ENCODE results near the gene CAPN15.

The CAPN15 gene

GRCh38 chr16:563072-563644 is 35.6 kb downstream of the CAPN15 start:
- DNase-seq, result no peak

DNA sequence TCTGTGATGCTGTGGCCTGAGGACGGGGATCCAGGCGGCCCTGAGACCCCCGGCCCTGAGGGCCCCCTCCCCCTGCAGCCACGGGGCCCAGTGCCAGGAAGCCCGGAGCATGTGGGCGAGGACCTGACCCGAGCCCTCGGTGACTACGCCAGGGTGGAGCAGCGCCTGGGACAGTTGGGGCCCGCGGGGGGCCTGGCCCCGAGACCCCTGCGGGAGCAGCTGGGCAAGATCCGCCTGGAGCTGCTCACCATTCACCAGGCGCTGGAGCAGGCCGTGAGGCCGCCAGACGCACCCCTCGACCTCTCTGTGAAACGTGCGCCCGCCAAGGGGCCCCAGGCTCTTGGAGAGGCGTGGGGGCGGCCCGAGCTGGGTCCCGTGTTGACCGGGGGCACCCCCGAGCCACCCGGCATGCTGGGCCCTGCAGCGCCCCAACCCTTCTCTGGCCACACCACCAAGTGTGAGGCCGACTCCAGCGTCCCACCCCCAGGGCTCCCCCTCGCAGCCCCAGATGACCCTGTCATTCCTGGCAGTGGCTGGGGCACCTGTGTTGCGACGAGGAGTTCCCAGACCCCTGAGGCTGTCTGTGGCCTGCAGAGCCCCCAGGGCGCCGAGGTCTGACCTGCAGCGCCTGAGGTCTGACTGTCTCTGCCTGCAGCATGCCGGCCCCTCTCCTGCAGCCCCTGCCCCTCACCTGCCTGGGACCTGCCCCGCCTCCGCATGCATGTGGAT is 37.3 kb downstream of the CAPN15 start:
- no peak for DNase-seq

- no peak for DNase-seq
Observed at GRCh38 chr16:565419-566330, 38.2 kb downstream of the CAPN15 start.

DNA sequence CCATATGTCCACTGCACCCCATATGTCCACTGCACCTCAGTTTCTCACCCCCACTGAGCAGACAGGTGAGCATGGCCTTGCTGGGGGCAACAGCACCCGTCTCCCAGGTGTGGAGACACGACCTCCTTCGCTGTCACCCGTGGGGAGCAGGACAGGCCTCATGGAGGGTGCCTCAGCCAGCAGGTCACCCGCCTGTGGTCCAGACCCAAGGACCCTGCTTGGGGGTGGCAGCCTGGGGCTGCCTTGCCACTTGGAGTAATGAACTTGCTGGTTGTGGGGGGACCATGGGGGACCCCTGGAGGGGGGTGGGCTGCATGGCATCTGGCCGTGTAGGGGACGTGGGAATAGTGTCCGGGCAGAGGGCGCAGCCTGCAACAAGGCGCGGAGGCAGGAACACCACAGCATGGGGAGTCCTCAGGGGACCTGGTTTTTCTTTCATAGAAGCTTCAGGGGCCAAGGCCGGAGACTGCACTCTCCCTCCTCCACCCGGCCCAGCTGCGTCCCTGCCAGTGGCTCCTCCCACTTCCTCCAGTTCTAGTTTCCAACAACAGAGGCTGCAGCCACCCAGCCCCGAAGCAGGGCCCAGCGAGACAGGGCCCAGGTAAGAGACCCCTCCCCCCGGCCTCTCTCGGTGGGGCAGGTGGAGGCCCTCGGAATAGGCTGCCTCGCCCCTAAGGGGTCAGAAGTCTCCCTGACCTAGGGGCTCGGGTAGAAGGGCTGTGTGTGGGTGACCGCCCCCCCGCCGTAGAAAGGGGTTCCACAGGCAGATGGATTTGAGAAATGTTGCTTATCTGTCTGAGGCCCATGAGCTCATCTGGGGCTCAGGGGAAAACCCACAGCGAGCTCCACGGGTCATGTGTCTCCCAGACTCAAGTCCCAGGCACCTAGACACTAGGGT is 39.2 kb downstream of the CAPN15 start, which contains the start of gene NHLRC4:
TSS of gene NHLRC4 (plus strand) at position 531 of the 898 bp plus-strand sequence. CDS start 1,043 bp downstream, outside the sequence.
- peak; percentile 23 for DNase-seq

- no peak for DNase-seq
Observed at GRCh38 chr16:567373-568256, 40.1 kb downstream of the CAPN15 start.

DNA sequence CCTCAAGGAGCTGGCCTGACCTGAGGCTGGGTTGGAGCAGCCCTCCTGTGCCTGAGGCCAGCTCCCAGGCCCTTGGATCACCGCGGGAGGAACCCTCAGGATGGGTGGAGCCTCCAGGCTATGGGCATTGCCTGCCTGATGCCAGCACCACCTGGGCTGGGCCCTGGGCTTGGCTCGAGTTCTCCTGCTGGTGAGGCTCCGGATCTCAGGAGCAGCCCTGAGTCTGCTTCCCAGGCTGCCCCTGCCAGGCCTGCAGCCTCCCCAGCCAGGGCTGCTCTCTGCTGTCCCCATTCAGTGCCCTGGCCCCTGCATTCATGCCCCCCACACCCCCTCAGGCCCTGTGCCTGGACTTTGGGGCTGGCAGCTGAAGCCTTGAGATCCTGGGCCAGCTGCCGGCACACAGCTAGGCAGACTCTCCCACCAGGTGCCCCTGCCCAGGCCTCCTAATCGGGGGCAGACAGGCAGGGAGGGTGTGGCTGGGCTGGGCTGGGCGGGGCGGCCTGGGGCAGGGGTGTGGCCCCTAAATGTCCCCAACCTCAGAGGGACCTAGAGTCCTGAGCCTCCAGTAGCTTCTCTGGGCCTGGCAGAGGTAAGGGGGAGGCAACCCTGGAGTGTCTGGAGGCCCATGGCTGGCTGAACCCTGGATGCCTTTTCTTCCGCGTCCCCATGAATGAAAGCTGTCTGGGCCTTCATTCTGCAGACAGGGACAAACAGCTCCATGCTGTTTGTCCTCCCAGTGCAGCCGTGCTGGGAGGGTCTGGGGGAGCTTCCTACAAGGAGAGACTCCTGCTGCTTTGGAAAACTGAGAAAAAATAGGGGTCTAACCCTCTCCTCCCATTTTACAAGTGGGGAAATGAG is 41.1 kb downstream of the CAPN15 start:
- DNase-seq, result no peak

DNA sequence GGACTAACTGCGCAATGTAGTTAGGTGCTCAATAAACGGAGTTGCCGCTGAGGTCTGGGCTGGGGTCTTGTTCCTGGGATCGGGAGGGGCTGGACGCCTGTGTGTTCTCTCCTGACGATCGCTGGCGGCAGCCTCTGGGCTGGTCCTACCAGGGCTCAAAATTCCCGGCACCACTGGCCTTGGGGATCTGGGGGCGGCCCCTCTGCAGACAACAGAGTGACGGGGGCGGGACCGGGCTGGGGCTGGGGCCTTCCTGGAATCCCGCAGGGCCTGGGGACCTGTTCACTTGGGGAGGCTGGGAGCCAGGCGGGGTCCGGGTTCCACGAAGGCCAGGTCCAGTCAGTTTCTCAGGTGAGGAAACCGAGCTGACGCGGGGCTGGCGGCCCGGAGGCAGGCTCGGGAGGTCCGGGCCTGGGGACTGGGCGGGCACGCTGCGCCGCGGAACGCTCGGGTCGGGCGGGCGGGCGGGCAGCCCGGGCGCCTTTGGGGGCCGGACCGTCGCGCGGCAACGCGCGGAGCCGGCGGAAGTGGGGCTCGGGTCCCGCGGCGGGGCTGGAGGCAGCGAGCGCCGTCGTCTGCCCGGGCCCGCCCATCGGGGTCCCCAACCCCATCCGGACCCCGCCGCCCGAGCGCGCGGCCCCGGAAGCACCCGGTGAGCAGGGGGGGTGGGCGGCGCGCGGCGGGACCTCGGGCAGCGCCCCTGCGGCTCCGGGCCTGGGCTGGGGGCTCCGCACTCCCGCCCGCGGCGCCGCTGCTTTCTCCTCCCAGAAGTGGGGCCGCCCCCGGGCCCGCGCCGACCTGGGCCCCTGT is 42.1 kb downstream of the CAPN15 start, which contains the start of gene PIGQ:
TSS of gene PIGQ (plus strand) at position 524 of the 810 bp plus-strand sequence. CDS start 4,107 bp downstream, outside the sequence.
- peak; percentile 37 for DNase-seq

GRCh38 chr16:572865-573650 is 45.5 kb downstream of the CAPN15 start:
- no peak for DNase-seq

DNA sequence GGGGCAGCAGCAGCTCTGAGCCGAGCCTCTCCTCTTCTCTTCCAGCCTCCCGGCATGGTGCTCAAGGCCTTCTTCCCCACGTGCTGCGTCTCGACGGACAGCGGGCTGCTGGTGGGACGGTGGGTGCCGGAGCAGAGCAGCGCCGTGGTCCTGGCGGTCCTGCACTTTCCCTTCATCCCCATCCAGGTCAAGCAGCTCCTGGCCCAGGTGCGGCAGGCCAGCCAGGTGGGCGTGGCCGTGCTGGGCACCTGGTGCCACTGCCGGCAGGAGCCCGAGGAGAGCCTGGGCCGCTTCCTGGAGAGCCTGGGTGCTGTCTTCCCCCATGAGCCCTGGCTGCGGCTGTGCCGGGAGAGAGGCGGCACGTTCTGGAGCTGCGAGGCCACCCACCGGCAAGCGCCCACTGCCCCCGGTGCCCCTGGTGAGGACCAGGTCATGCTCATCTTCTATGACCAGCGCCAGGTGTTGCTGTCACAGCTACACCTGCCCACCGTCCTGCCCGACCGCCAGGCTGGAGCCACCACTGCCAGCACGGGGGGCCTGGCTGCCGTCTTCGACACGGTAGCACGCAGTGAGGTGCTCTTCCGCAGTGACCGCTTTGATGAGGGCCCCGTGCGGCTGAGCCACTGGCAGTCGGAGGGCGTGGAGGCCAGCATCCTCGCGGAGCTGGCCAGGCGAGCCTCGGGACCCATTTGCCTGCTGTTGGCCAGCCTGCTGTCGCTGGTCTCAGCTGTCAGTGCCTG is 46.7 kb downstream of the CAPN15 start:
- DNase-seq, result no peak

GRCh38 chr16:575354-576196 is 48.1 kb downstream of the CAPN15 start:
- no peak for DNase-seq

DNA sequence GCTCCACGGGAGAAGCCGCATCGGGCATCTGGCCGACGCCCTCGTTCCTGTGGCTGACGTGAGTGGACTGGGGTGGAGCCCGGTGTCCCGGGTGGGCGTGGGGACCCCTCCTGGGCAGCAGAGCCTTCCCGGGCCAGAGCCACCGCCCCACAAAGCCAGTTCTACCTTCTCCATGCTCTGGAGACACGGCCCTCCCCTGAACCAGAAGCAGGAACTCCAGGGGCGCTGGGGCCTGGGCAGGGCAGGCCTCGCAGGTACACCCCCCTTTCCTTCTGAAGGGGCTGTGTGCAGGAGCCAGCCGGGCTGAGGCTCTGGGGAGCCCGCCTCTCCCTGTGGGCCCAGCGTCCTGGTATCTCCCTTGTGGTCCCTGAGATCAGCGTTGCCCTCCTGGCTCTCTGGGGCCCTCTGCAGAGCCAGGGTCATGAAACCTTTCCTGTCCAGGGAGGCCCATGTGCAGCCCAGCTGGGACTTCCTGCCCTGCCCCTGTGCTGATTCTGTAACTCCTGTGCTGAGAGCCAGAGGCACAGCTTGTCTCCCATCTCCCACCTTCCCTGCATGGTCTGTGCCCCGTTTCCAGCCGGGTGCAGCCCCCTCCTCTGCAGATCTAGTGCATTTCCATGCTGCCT is 48.8 kb downstream of the CAPN15 start:
- no peak for DNase-seq

DNA sequence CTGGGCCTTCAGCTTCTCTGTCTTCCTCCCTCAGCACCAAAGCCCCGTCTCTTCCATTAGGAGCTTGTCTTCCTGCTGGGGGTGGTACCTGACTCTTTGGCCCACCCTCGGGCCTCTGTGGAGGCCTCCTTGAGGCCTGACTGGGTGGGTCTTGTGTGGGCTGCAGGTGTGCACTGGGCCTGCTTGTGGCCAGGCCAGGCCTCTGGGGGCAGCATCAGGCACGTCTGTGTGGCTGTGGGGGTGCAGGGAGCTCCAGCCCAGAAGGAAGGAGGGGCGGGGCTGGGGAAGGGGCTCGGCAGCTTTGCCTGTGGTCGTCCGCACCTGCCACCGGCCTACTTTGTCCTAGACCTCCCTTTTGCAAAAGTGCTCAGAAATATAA is 49.3 kb downstream of the CAPN15 start:
- no peak for DNase-seq

GRCh38 chr16:577796-578195 is 50.3 kb downstream of the CAPN15 start:
- DNase-seq, result no peak

GRCh38 chr16:578232-578869 is 50.8 kb downstream of the CAPN15 start:
- no peak for DNase-seq

DNA sequence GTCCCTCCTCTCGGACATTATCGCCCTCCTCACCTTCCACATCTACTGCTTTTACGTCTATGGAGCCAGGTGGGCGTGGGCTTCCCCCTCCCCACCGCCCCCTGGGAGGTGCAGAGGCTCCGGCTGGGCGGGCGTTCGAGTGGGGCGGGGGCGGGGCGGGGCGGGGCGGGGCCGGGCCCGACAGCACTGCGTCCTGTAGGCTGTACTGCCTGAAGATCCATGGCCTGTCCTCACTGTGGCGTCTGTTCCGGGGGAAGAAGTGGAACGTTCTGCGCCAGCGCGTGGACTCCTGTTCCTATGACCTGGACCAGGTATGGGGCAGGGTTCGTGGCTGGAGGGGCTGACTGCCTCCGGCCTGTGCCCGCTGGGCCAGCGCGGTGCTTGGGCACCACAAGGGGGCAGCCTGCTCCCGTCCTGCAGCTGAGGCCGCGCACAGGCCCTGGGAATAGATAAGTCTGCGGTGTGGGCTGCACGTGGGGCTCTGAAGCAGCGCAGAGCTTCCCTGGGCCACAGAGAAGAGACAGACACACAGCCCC is 51.4 kb downstream of the CAPN15 start:
- DNase-seq, result peak; percentile 18

Data from GDM1 (cell line).